Stimulated activated naive B cell treated with anti-CD40 and anti-IgM and Interleukin-4, amounts not matched to agents 10 μg/mL and 1 μg/mL and 100 μg/mL, for 72 hours (primary cell): Measurements from ENCODE around the gene CDX1.
A peak's percentile ranks its signal among the peaks of the same experiment; 100 is the strongest.

Experiments used
- ATAC-seq, 2 donors: fragments of 150-1000 bp; cut with Tn5 transposase; replicated peaks; 2 replicates each; pipeline ENCODE4 v1.10.0; 2021; ENCODE audit warnings: moderate library complexity in 1 of 2
- DNase-seq: peaks from one replicate; pipeline ENCODE4 v3.0.0; 2021
- H3K27ac Mint-ChIP-seq: one replicate; pipeline ENCODE4 v1.8.0; 2022; ENCODE audit warnings: mild to moderate bottlenecking, mixed read lengths
- H3K27me3 Mint-ChIP-seq, 2 donors: one replicate each; pipeline ENCODE4 v1.8.0; 2022; ENCODE audit warnings: mixed read lengths in 2 of 2
- H3K36me3 Mint-ChIP-seq, 2 donors: one replicate each; pipeline ENCODE4 v1.8.0; 2022; ENCODE audit warnings: mixed read lengths in 2 of 2, mild to moderate bottlenecking in 1 of 2
- H3K4me1 Mint-ChIP-seq, 2 donors: one replicate each; pipeline ENCODE4 v1.8.0; 2022; ENCODE audit warnings: mixed read lengths in 2 of 2, mild to moderate bottlenecking in 1 of 2
- H3K4me3 Mint-ChIP-seq, 2 donors: one replicate each; pipeline ENCODE4 v1.8.0; 2022; ENCODE audit warnings: mild to moderate bottlenecking in 2 of 2, mixed read lengths in 2 of 2, moderate library complexity in 1 of 2
- H3K9me3 Mint-ChIP-seq, 2 donors: one replicate each; pipeline ENCODE4 v1.8.0; 2022; ENCODE audit warnings: mixed read lengths in 2 of 2, mild to moderate bottlenecking in 1 of 2

CDX1 gene

GRCh38 chr5:150166650-150167511 is at the start of gene CDX1:
CDX1 (plus strand) TSS chr5:150166778; CDS start chr5:150166877, 99 bp downstream.
- Mint-ChIP-seq H3K4me1 (peaks cover 5 to 11% of the 10 kb centered on the region in 2 donors), H3K27me3 (peaks cover 48 to 55% of the 10 kb centered on the region in 2 donors), H3K4me3 (peak within 1 kb of the TSS in 1 of 2 donors; percentile 42), H3K27ac (no peak within 1 kb of the TSS), H3K36me3 (no peaks in the 10 kb centered on the region), H3K9me3 (no peaks in the 10 kb centered on the region)
- DNase-seq (no peak), ATAC-seq (no peak)

- H3K9me3 Mint-ChIP-seq = no peaks in the 10 kb centered on the region
- H3K4me3 Mint-ChIP-seq = no peak overlapping the region
- DNase-seq = no peak
- no peak for ATAC-seq
- peak overlapping the region; percentile 42 for H3K27ac Mint-ChIP-seq
- no peaks in the 10 kb centered on the region for H3K27me3 Mint-ChIP-seq
- no peaks in the 10 kb centered on the region for H3K36me3 Mint-ChIP-seq
- H3K4me1 Mint-ChIP-seq = peaks cover 3 to 14% of the 10 kb centered on the region in 2 donors
These were observed 48.5 kb upstream of the CDX1 start for GRCh38 chr5:150117945-150118560.

GRCh38 chr5:150118561-150119229 is 47.9 kb upstream of the CDX1 start:
- Mint-ChIP-seq H3K27me3 (no peaks in the 10 kb centered on the region), H3K27ac (peak overlapping the region; percentile 22), H3K4me3 (no peak overlapping the region), H3K9me3 (no peaks in the 10 kb centered on the region), H3K36me3 (no peaks in the 10 kb centered on the region), H3K4me1 (peaks cover 3 to 14% of the 10 kb centered on the region in 2 donors)
- DNase-seq = no peak
- ATAC-seq = no peak

GRCh38 chr5:150119421-150120061 is 47.0 kb upstream of the CDX1 start:
- Mint-ChIP-seq H3K4me1 (peaks cover 3 to 14% of the 10 kb centered on the region in 2 donors), H3K4me3 (no peak overlapping the region), H3K9me3 (no peaks in the 10 kb centered on the region), H3K27ac (no peak overlapping the region), H3K27me3 (no peaks in the 10 kb centered on the region), H3K36me3 (no peaks in the 10 kb centered on the region)
- peak; percentile 62 to 71 for ATAC-seq
- DNase-seq = no peak

GRCh38 chr5:150120062-150120441 is 46.5 kb upstream of the CDX1 start:
- ATAC-seq = no peak
- H3K9me3 Mint-ChIP-seq = no peaks in the 10 kb centered on the region
- no peaks in the 10 kb centered on the region for H3K36me3 Mint-ChIP-seq
- no peak overlapping the region for H3K4me3 Mint-ChIP-seq
- no peaks in the 10 kb centered on the region for H3K27me3 Mint-ChIP-seq
- no peak overlapping the region for H3K27ac Mint-ChIP-seq
- DNase-seq = no peak
- peaks cover 3 to 14% of the 10 kb centered on the region in 2 donors for H3K4me1 Mint-ChIP-seq

- Mint-ChIP-seq H3K27me3 (no peaks in the 10 kb centered on the region), H3K27ac (no peak overlapping the region), H3K4me3 (no peak overlapping the region), H3K9me3 (no peaks in the 10 kb centered on the region), H3K36me3 (no peaks in the 10 kb centered on the region), H3K4me1 (peaks cover 3 to 14% of the 10 kb centered on the region in 2 donors)
- ATAC-seq = no peak
- DNase-seq = no peak
These were observed 45.7 kb upstream of the CDX1 start for GRCh38 chr5:150120617-150121447.

GRCh38 chr5:150121448-150122157 is 45.0 kb upstream of the CDX1 start:
- no peak overlapping the region for H3K4me3 Mint-ChIP-seq

GRCh38 chr5:150122158-150122510 is 44.4 kb upstream of the CDX1 start:
- Mint-ChIP-seq H3K27ac (peak overlapping the region; percentile 69), H3K4me1 (peaks cover 3 to 9% of the 10 kb centered on the region in 2 donors), H3K36me3 (no peaks in the 10 kb centered on the region), H3K4me3 (no peak overlapping the region), H3K27me3 (no peaks in the 10 kb centered on the region), H3K9me3 (no peaks in the 10 kb centered on the region)
- ATAC-seq = peak; percentile 73 to 76
- no peak for DNase-seq

More at GRCh38 chr5:150121448-150122157, 45.0 kb upstream of the CDX1 start:
- DNase-seq (no peak), ATAC-seq (no peak)
- peaks cover 3 to 14% of the 10 kb centered on the region in 2 donors for H3K4me1 Mint-ChIP-seq
- H3K27ac Mint-ChIP-seq = peak overlapping the region; percentile 69
- no peaks in the 10 kb centered on the region for H3K9me3 Mint-ChIP-seq
- H3K27me3 Mint-ChIP-seq = no peaks in the 10 kb centered on the region
- H3K36me3 Mint-ChIP-seq = no peaks in the 10 kb centered on the region

GRCh38 chr5:150122536-150123481 is 43.8 kb upstream of the CDX1 start:
- Mint-ChIP-seq H3K27ac (no peak overlapping the region), H3K36me3 (no peaks in the 10 kb centered on the region), H3K4me3 (no peak overlapping the region), H3K27me3 (no peaks in the 10 kb centered on the region), H3K9me3 (no peaks in the 10 kb centered on the region), H3K4me1 (peaks cover 3 to 5% of the 10 kb centered on the region in 2 donors)
- no peak for ATAC-seq
- no peak for DNase-seq

- DNase-seq (no peak), ATAC-seq (no peak)
- no peaks in the 10 kb centered on the region for H3K9me3 Mint-ChIP-seq
- no peaks in the 10 kb centered on the region for H3K36me3 Mint-ChIP-seq
- H3K27ac Mint-ChIP-seq = no peak overlapping the region
- H3K4me3 Mint-ChIP-seq = no peak overlapping the region
- no peaks in the 10 kb centered on the region for H3K27me3 Mint-ChIP-seq
- peaks cover 3 to 5% of the 10 kb centered on the region in 2 donors for H3K4me1 Mint-ChIP-seq
These were observed 43.0 kb upstream of the CDX1 start for GRCh38 chr5:150123542-150123941.

- peaks cover 3 to 5% of the 10 kb centered on the region in 2 donors for H3K4me1 Mint-ChIP-seq
These were observed 42.4 kb upstream of the CDX1 start for GRCh38 chr5:150124111-150124557.

GRCh38 chr5:150124596-150124995 is 42.0 kb upstream of the CDX1 start:
- peaks cover 0 to under 1% of the 10 kb centered on the region in 2 donors for H3K27me3 Mint-ChIP-seq
- no peak overlapping the region for H3K4me3 Mint-ChIP-seq
- no peaks in the 10 kb centered on the region for H3K36me3 Mint-ChIP-seq
- ATAC-seq (no peak), DNase-seq (no peak)
- H3K4me1 Mint-ChIP-seq = peaks cover 3 to 5% of the 10 kb centered on the region in 2 donors
- H3K9me3 Mint-ChIP-seq = no peaks in the 10 kb centered on the region
- no peak overlapping the region for H3K27ac Mint-ChIP-seq

More at GRCh38 chr5:150124111-150124557, 42.4 kb upstream of the CDX1 start:
- DNase-seq (no peak), ATAC-seq (no peak)
- Mint-ChIP-seq H3K27me3 (no peaks in the 10 kb centered on the region), H3K9me3 (no peaks in the 10 kb centered on the region), H3K27ac (no peak overlapping the region), H3K36me3 (no peaks in the 10 kb centered on the region), H3K4me3 (no peak overlapping the region)
